ENCODE results near the gene CCL15.

The CCL15 gene, protein sequence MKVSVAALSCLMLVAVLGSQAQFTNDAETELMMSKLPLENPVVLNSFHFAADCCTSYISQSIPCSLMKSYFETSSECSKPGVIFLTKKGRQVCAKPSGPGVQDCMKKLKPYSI

DNA sequence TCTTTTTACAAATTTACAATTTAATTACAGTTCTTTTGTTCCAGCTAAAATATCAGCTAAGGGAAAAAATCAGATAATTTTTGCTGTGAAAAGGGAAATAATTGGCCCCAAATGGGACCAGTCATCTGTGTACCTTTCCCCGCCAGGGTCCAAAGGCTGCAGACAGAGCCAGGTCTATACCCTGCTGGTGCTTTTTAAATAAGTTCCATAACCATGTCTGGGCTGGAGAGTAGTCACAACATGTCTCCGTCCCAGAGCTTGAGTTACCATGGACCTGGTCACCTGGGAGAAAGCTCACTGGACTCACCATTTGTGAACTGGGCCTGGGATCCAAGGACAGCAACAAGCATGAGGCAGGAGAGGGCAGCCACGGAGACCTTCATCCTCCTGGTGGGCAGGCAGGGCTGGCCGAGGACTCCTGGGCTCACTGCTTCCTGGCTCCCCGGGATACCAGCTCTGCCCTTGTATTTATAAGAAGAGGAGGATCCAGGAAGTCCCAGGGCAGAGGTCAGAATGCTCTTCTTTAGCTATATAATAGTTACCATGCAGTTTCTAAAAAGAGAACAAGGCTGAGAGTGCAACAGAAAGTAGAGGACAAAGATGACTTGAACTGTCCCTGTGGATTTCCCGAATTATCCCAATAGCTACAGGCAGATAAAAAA lies at the start of gene CCL15:
TSS of gene CCL15 (minus strand) at position 444 of the 662 bp plus-strand sequence. CDS start at position 383, 61 bp downstream.
- TF ChIP-seq FOXK2 (IDR thresholded peaks at IDR 0.05) (no peak), BHLHE40 (IDR thresholded peaks at IDR 0.05; ENCODE audit: borderline replicate concordance) (no peak), FOXM1 (IDR thresholded peaks at IDR 0.05; ENCODE audit: borderline replicate concordance) (no peak), L3MBTL2 (conservative IDR thresholded peaks at IDR 0.05) (no peak), SP1 (IDR thresholded peaks at IDR 0.05) (no peak), NFRKB (IDR thresholded peaks at IDR 0.05) (no peak), CTBP1 (IDR thresholded peaks at IDR 0.05; ENCODE audit: borderline replicate concordance) (no peak), FOXA1 (IDR thresholded peaks at IDR 0.05) (no peak), HDGF (IDR thresholded peaks at IDR 0.05; ENCODE audit: borderline replicate concordance) (no peak), ZNF384 (IDR thresholded peaks at IDR 0.05) (no peak), TARDBP (IDR thresholded peaks at IDR 0.05) (no peak), ELF4 (IDR thresholded peaks at IDR 0.05) (no peak), ARNT (IDR thresholded peaks at IDR 0.05) (no peak), LEF1 (IDR thresholded peaks at IDR 0.05; ENCODE audit: borderline replicate concordance) (no peak), SUZ12 (IDR thresholded peaks at IDR 0.05) (no peak)
- TF ChIP-seq, protein P1, sequence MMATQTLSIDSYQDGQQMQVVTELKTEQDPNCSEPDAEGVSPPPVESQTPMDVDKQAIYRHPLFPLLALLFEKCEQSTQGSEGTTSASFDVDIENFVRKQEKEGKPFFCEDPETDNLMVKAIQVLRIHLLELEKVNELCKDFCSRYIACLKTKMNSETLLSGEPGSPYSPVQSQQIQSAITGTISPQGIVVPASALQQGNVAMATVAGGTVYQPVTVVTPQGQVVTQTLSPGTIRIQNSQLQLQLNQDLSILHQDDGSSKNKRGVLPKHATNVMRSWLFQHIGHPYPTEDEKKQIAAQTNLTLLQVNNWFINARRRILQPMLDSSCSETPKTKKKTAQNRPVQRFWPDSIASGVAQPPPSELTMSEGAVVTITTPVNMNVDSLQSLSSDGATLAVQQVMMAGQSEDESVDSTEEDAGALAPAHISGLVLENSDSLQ (IDR thresholded peaks at IDR 0.05), result no peak
- ChIA-PET CTCF (interaction anchor here (1.0 kb wide), 1 partner anchor 147 kb away, joined by 3 read pairs; no protein-coding TSS in a partner anchor), POLR2A (no interaction called here)
- DNase-seq (ENCODE audit: extremely low spot score), result no peak

DNA sequence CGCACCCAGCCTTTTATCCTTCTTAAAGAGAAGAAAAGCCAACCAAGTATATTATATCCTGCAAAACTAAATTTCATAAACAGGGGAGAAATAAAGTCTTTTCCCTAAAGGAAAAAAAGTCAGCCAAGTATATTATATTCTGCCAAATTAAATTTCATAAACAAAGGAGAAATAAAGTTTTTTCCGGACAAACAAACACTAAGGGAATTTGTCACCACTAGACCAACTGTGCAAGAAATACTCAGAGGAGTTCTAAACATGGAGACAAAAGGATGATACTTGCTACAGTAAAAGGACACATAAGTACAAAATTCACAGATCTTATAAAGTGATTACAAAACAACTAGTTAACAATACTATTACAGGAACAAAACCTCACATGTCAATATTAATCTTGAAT lies 48.3 kb upstream of the CCL15 start:
- no peak for TF ChIP-seq FOXK2 (IDR thresholded peaks at IDR 0.05)
- no peak for TF ChIP-seq SUZ12 (IDR thresholded peaks at IDR 0.05)
- TF ChIP-seq FOXA1 (IDR thresholded peaks at IDR 0.05), result no peak
- TF ChIP-seq BHLHE40 (IDR thresholded peaks at IDR 0.05; ENCODE audit: borderline replicate concordance), result no peak
- no peak for TF ChIP-seq TARDBP (IDR thresholded peaks at IDR 0.05)
- TF ChIP-seq LEF1 (IDR thresholded peaks at IDR 0.05; ENCODE audit: borderline replicate concordance), result no peak
- TF ChIP-seq CTBP1 (IDR thresholded peaks at IDR 0.05; ENCODE audit: borderline replicate concordance), result no peak
- TF ChIP-seq HDGF (IDR thresholded peaks at IDR 0.05; ENCODE audit: borderline replicate concordance), result no peak
- TF ChIP-seq, protein P1 (IDR thresholded peaks at IDR 0.05), result no peak
- TF ChIP-seq NFRKB (IDR thresholded peaks at IDR 0.05), result no peak
- no peak for TF ChIP-seq SP1 (IDR thresholded peaks at IDR 0.05)
- TF ChIP-seq ARNT (IDR thresholded peaks at IDR 0.05), result no peak
- no peak for TF ChIP-seq ZNF384 (IDR thresholded peaks at IDR 0.05)
- no peak for TF ChIP-seq ELF4 (IDR thresholded peaks at IDR 0.05)
- no peak for TF ChIP-seq FOXM1 (IDR thresholded peaks at IDR 0.05; ENCODE audit: borderline replicate concordance)
- CTCF ChIA-PET, result no interaction called here
- DNase-seq (ENCODE audit: extremely low spot score), result no peak
- POLR2A ChIA-PET, result no interaction called here

DNA sequence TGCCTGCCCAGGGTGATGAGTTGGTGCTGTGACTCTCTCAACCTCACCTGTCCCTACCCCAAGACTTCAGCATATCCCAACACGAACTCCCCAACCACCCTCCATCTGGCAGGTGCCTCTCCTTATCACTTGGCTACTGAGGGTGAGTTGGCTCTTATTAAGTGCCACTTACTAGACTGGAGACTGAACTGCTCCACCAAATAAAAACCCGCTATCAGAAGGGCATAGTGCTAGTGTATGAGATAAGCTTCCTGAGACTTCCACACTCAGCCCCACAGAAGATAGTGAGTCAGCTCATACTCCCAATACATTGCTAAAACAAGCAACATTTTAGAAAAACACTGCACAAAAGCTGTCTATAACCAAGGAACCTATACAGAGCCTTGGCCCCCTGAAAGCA lies 46.7 kb upstream of the CCL15 start:
- no peak for TF ChIP-seq ZNF384 (IDR thresholded peaks at IDR 0.05)
- no peak for TF ChIP-seq ELF4 (IDR thresholded peaks at IDR 0.05)
- TF ChIP-seq NFRKB (IDR thresholded peaks at IDR 0.05), result no peak
- no peak for TF ChIP-seq CTBP1 (IDR thresholded peaks at IDR 0.05; ENCODE audit: borderline replicate concordance)
- TF ChIP-seq FOXK2 (IDR thresholded peaks at IDR 0.05), result no peak
- no peak for TF ChIP-seq LEF1 (IDR thresholded peaks at IDR 0.05; ENCODE audit: borderline replicate concordance)
- TF ChIP-seq SP1 (IDR thresholded peaks at IDR 0.05), result no peak
- TF ChIP-seq SUZ12 (IDR thresholded peaks at IDR 0.05), result no peak
- no peak for TF ChIP-seq TARDBP (IDR thresholded peaks at IDR 0.05)
- TF ChIP-seq FOXA1 (IDR thresholded peaks at IDR 0.05), result no peak
- TF ChIP-seq HDGF (IDR thresholded peaks at IDR 0.05; ENCODE audit: borderline replicate concordance), result no peak
- TF ChIP-seq, protein P1 (IDR thresholded peaks at IDR 0.05), result no peak
- TF ChIP-seq ARNT (IDR thresholded peaks at IDR 0.05), result no peak
- TF ChIP-seq BHLHE40 (IDR thresholded peaks at IDR 0.05; ENCODE audit: borderline replicate concordance), result no peak
- no peak for DNase-seq (ENCODE audit: extremely low spot score)
- POLR2A ChIA-PET, result no interaction called here
- CTCF ChIA-PET, result no interaction called here

DNA sequence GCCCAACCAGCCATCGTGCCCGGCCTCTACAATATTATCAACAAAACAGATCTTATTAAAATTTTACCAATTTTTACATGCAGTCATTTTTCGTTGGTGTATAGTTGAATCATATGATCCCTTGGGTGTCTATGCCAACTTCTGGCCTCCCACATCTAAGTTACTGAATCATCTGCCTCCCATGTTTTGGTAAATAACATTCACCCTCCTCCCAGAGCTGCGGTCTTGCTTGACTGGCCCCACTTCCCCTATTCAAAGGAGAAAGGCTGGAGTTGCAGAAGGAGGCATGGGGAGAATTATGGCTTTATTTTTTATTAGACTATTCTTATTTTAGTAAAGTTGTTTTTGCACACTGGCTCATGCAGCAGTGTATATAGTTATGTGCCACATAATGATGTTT lies 34.9 kb upstream of the CCL15 start:
- ChIA-PET POLR2A (no interaction called here), CTCF (no interaction called here)
- DNase-seq (ENCODE audit: extremely low spot score), result no peak
- TF ChIP-seq, protein P1 (IDR thresholded peaks at IDR 0.05), result no peak
- TF ChIP-seq BHLHE40 (IDR thresholded peaks at IDR 0.05; ENCODE audit: borderline replicate concordance), result no peak
- TF ChIP-seq L3MBTL2 (conservative IDR thresholded peaks at IDR 0.05), result no peak
- no peak for TF ChIP-seq LEF1 (IDR thresholded peaks at IDR 0.05; ENCODE audit: borderline replicate concordance)
- no peak for TF ChIP-seq ELF4 (IDR thresholded peaks at IDR 0.05)
- no peak for TF ChIP-seq FOXA1 (IDR thresholded peaks at IDR 0.05)
- no peak for TF ChIP-seq FOXK2 (IDR thresholded peaks at IDR 0.05)
- TF ChIP-seq CTBP1 (IDR thresholded peaks at IDR 0.05; ENCODE audit: borderline replicate concordance), result no peak
- TF ChIP-seq TARDBP (IDR thresholded peaks at IDR 0.05), result no peak
- TF ChIP-seq ZNF384 (IDR thresholded peaks at IDR 0.05), result no peak
- no peak for TF ChIP-seq SP1 (IDR thresholded peaks at IDR 0.05)
- TF ChIP-seq FOXM1 (IDR thresholded peaks at IDR 0.05; ENCODE audit: borderline replicate concordance), result no peak
- no peak for TF ChIP-seq NFRKB (IDR thresholded peaks at IDR 0.05)
- TF ChIP-seq ARNT (IDR thresholded peaks at IDR 0.05), result no peak
- no peak for TF ChIP-seq HDGF (IDR thresholded peaks at IDR 0.05; ENCODE audit: borderline replicate concordance)

DNA sequence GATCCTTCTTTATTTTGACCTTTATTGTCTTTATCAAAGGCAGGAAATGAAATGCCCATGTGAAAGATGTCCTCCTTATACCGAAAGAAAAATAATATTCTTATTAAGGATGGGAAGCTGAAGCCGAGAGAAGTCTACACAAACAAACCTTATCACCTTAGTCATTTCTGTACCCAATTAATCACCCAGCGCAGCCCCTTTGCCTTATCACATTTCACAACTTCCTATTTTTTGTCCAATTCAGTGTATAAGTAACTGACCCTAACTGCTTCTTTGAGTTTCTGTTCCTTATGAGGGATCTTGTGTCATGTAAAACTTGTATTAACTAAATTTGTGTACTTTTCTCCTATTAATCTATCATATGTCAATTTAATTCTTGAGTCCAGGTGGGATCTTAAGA lies 32.8 kb upstream of the CCL15 start:
- POLR2A ChIA-PET, result no interaction called here
- no peak for DNase-seq (ENCODE audit: extremely low spot score)
- no peak for TF ChIP-seq NFRKB (IDR thresholded peaks at IDR 0.05)
- TF ChIP-seq BHLHE40 (IDR thresholded peaks at IDR 0.05; ENCODE audit: borderline replicate concordance), result no peak
- TF ChIP-seq HDGF (IDR thresholded peaks at IDR 0.05; ENCODE audit: borderline replicate concordance), result no peak
- TF ChIP-seq L3MBTL2 (conservative IDR thresholded peaks at IDR 0.05), result no peak
- no peak for TF ChIP-seq ARNT (IDR thresholded peaks at IDR 0.05)
- TF ChIP-seq CTBP1 (IDR thresholded peaks at IDR 0.05; ENCODE audit: borderline replicate concordance), result no peak
- TF ChIP-seq, protein P1 (IDR thresholded peaks at IDR 0.05), result no peak
- TF ChIP-seq FOXA1 (IDR thresholded peaks at IDR 0.05), result no peak
- TF ChIP-seq FOXK2 (IDR thresholded peaks at IDR 0.05), result no peak
- no peak for TF ChIP-seq FOXM1 (IDR thresholded peaks at IDR 0.05; ENCODE audit: borderline replicate concordance)
- TF ChIP-seq ELF4 (IDR thresholded peaks at IDR 0.05), result no peak
- no peak for TF ChIP-seq SP1 (IDR thresholded peaks at IDR 0.05)
- TF ChIP-seq LEF1 (IDR thresholded peaks at IDR 0.05; ENCODE audit: borderline replicate concordance), result no peak
- TF ChIP-seq ZNF384 (IDR thresholded peaks at IDR 0.05), result no peak
- no peak for TF ChIP-seq TARDBP (IDR thresholded peaks at IDR 0.05)
- no peak for TF ChIP-seq SUZ12 (IDR thresholded peaks at IDR 0.05)
- CTCF ChIA-PET, result no interaction called here
